ENCODE data around the gene KCNK7.

Gene KCNK7

GRCh38 chr11:65558002-65558929 is 37.3 kb downstream of the KCNK7 start, which contains the start of gene LTBP3:
Gene LTBP3 (minus strand): TSS chr11:65558359. CDS start chr11:65557959, 400 bp downstream.
- Histone ChIP-seq H3K9me3 (ENCODE audit: insufficient read depth, low read length, severe bottlenecking) (no peaks in the 10 kb centered on the region), H3K4me2 (ENCODE audit: insufficient read depth, low read length) (peak within 1 kb of the TSS; percentile 68), H3K9ac (ENCODE audit: low read depth, low read length) (peak within 1 kb of the TSS; percentile 57), H3K36me3 (ENCODE audit: insufficient read depth, low read length) (no peaks in the 10 kb centered on the region), H3K4me1 (ENCODE audit: insufficient read depth, low read length) (peaks cover 33% of the 10 kb centered on the region), H3K27me3 (ENCODE audit: insufficient read depth, low read length, poor library complexity) (peaks cover 26% of the 10 kb centered on the region), H3K4me3 (ENCODE audit: low read depth in 1 of 2, low read length in 2 of 2) (peak within 1 kb of the TSS; percentile 4 to 55; a peak in 3 of 4 replicates), H2AFZ (ENCODE audit: low read depth, low read length) (peak within 1 kb of the TSS; percentile 61), H3K27ac (ENCODE audit: low read length) (no peak within 1 kb of the TSS), H4K20me1 (ENCODE audit: insufficient read depth, low read length) (peaks cover 5% of the 10 kb centered on the region; the same call in 1 of the 2 replicates), H3K79me2 (ENCODE audit: insufficient read depth, low read length) (no peaks in the 10 kb centered on the region)
- ATAC-seq (ENCODE audit: insufficient read depth, low read depth) = peak; percentile 27; the same call in 2 of the 3 replicates
- DNase-seq = peak; percentile 45
- TF ChIP-seq, protein P1, sequence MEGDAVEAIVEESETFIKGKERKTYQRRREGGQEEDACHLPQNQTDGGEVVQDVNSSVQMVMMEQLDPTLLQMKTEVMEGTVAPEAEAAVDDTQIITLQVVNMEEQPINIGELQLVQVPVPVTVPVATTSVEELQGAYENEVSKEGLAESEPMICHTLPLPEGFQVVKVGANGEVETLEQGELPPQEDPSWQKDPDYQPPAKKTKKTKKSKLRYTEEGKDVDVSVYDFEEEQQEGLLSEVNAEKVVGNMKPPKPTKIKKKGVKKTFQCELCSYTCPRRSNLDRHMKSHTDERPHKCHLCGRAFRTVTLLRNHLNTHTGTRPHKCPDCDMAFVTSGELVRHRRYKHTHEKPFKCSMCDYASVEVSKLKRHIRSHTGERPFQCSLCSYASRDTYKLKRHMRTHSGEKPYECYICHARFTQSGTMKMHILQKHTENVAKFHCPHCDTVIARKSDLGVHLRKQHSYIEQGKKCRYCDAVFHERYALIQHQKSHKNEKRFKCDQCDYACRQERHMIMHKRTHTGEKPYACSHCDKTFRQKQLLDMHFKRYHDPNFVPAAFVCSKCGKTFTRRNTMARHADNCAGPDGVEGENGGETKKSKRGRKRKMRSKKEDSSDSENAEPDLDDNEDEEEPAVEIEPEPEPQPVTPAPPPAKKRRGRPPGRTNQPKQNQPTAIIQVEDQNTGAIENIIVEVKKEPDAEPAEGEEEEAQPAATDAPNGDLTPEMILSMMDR (IDR thresholded peaks at IDR 0.05; ENCODE audit: borderline replicate concordance, extremely low read depth, low read length, poor library complexity, severe bottlenecking) = no peak
- peak; percentile 85 for TF ChIP-seq EZH2 (IDR thresholded peaks at IDR 0.05; ENCODE audit: borderline replicate concordance, low read depth, low read length, severe bottlenecking)

- Histone ChIP-seq H3K27ac (ENCODE audit: low read length) (no peak overlapping the region), H3K4me1 (ENCODE audit: insufficient read depth, low read length) (peaks cover 40% of the 10 kb centered on the region), H3K4me2 (ENCODE audit: insufficient read depth, low read length) (peak overlapping the region; percentile 68; the same call in 1 of the 2 replicates), H3K4me3 (ENCODE audit: low read depth in 1 of 2, low read length in 2 of 2) (no peak overlapping the region; a peak in 1 of 4 replicates), H3K79me2 (ENCODE audit: insufficient read depth, low read length) (no peaks in the 10 kb centered on the region), H3K9me3 (ENCODE audit: insufficient read depth, low read length, severe bottlenecking) (no peaks in the 10 kb centered on the region), H4K20me1 (ENCODE audit: insufficient read depth, low read length) (peaks cover 9% of the 10 kb centered on the region), H3K36me3 (ENCODE audit: insufficient read depth, low read length) (no peaks in the 10 kb centered on the region), H3K9ac (ENCODE audit: low read depth, low read length) (peak overlapping the region; percentile 57; the same call in 1 of the 2 replicates), H3K27me3 (ENCODE audit: insufficient read depth, low read length, poor library complexity) (peaks cover 26% of the 10 kb centered on the region), H2AFZ (ENCODE audit: low read depth, low read length) (no peak overlapping the region)
- DNase-seq = no peak
- TF ChIP-seq EZH2 (IDR thresholded peaks at IDR 0.05; ENCODE audit: borderline replicate concordance, low read depth, low read length, severe bottlenecking) = no peak
- TF ChIP-seq, protein P1 (IDR thresholded peaks at IDR 0.05; ENCODE audit: borderline replicate concordance, extremely low read depth, low read length, poor library complexity, severe bottlenecking) = no peak
- no peak for ATAC-seq (ENCODE audit: insufficient read depth, low read depth)
Measured at GRCh38 chr11:65557280-65558001, 38.2 kb downstream of the KCNK7 start.

DNA sequence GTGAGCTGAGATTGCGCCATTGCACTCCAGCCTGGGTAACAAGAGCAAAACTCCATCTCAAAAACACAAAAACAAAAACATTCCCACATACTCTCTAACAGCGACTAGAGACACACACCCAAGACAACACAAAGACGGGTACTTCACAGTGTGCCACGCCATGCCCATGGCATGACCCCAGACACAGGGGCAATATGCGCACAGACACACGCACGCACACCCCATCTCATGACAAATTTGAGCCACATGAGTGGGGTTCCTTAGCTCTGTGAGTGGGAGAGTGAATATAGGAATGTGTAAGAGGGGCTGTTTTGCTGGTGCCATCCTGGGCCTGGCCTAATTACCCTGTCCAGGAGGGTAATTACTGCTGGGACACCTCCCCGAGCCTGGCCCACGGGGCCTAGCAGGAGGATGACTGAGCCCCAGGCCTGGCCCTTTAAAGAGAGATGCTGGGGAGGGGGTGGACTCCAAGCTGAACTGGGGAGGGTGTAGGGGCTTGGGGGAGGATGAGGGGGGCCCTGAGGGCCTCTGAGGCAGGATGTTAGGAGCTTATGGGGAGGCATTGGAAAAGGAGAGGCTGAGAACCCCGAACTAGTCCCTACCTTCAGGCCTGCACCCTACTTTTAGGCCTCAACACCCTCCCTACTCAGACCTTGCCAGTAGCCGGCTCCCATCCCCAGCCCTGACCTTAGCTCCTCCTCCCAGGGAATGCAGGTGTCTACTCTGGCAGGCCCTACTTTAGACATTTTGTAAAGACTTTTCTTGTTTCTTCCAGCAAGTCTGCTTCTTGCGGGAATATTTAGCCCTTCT is 38.9 kb downstream of the KCNK7 start:
- no peaks in the 10 kb centered on the region for H3K9me3 ChIP-seq (ENCODE audit: insufficient read depth, low read length, severe bottlenecking)
- H3K36me3 ChIP-seq (ENCODE audit: insufficient read depth, low read length) = no peaks in the 10 kb centered on the region
- no peak for DNase-seq
- no peak overlapping the region for H3K27ac ChIP-seq (ENCODE audit: low read length)
- H4K20me1 ChIP-seq (ENCODE audit: insufficient read depth, low read length) = peaks cover 12% of the 10 kb centered on the region
- no peak overlapping the region for H2AFZ ChIP-seq (ENCODE audit: low read depth, low read length)
- TF ChIP-seq, protein P1 (IDR thresholded peaks at IDR 0.05; ENCODE audit: borderline replicate concordance, extremely low read depth, low read length, poor library complexity, severe bottlenecking) = no peak
- no peak for TF ChIP-seq EZH2 (IDR thresholded peaks at IDR 0.05; ENCODE audit: borderline replicate concordance, low read depth, low read length, severe bottlenecking)
- H3K4me1 ChIP-seq (ENCODE audit: insufficient read depth, low read length) = peaks cover 47% of the 10 kb centered on the region
- H3K79me2 ChIP-seq (ENCODE audit: insufficient read depth, low read length) = no peaks in the 10 kb centered on the region
- no peak overlapping the region for H3K4me3 ChIP-seq (ENCODE audit: low read depth in 1 of 2, low read length in 2 of 2)
- ATAC-seq (ENCODE audit: insufficient read depth, low read depth) = no peak
- no peak overlapping the region; the same call in 1 of the 2 replicates for H3K9ac ChIP-seq (ENCODE audit: low read depth, low read length)
- peaks cover 26% of the 10 kb centered on the region for H3K27me3 ChIP-seq (ENCODE audit: insufficient read depth, low read length, poor library complexity)
- H3K4me2 ChIP-seq (ENCODE audit: insufficient read depth, low read length) = no peak overlapping the region
